GM18505 (cell line): ENCODE measurements around the gene GPR146.

Experiments
- ATAC-seq: cut with Tn5 transposase; IDR thresholded peaks from one replicate; pipeline ENCODE4 v1.9.1; 2021; ENCODE audit not compliant: unreplicated experiment
- POLR2A ChIP-seq: IDR thresholded peaks from 4 replicates; pipeline ENCODE4 v1.6.1; 2011; ENCODE audit warnings: borderline replicate concordance; ENCODE audit not compliant: insufficient read depth, insufficient read length; ENCODE audit errors: extremely low read depth

The GPR146 gene

DNA sequence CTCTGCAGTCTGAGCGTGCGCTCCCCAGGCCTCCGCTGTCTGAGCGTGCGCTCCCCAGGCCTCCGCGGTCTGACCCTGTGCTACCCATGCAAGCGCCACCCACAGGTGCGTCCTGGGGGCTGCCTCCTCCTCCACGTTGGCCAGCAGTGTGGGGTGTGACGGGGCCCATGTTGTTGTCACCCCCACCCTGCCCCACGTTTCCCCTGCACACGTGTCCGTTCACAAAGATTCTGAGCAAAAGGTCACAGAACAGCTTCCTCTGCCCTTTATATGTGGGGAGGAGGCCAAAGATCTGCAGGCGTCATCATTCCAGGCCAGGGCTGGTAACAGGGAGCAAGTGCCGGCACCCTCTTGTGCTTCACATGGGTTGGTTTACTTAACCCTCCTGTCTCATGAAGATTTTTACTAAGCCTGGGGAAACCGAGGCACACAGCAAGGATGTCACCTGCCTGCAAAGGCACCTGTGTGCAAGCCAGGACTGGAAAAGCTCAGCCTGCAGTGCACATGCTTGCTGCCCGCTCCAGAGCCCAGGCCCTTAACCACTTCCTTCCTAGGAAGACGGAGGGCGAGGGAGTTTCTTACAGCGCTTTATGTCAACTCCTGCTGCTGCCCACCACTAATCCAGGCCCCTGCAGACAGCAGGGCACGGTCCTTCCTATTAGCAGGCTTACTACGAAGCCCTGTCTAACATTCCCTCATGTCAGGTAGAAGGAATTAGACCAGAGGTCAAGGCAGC, 4.8 kb downstream of the GPR146 start:
- no peak for ATAC-seq
- TF ChIP-seq POLR2A = no peak

DNA sequence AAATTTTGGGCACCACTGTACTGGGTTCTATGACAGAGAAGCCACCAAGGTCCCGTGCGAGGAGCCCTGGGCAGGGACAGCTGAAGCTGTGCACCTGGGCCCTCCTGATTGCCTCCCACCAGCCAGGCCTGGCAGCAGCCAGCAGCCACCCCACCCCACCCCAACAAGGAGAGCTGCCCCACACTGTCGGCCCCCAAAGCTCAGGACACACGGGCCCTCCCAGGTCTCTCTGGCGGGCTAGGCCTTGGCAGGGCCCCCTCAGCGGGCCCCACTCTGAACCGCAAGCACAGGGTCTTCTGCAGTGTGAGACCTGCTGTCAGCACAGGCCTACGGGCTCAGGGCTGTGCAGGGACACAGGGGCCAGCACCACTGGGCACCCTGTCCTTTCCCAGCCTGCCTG, 5.5 kb downstream of the GPR146 start:
- no peak for ATAC-seq
- no peak for TF ChIP-seq POLR2A

DNA sequence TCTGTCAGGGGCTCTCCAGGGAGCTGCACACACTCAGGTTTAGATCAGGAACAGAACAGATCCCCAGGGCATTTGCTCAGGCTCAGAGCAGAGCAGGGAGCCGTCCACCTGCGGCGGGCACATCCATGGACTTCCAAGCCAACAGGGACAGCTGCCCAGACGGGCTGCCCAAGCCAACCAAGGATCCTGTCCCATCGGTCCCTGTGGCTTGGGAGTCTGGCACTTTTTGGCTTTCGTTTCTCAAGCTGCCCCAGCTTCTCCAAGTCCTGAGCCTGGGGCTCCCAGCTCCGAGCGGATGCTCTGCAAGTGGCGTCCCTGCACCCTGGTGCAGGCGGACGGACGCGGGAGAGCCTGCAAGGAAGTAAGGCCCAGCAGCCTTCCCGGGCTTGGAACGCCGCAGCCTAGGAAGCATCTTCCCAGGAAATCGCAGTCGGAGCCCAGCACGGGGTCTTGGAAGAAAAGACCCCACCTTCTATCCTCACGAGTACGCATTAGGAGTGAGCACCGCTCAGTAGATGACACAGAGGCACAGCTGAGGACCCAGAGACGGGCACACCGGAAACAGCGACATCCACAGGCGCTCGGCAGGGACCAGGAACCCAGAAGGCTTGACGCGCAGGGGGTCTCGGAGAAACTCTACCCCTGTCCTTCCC, 6.0 kb downstream of the GPR146 start:
- no peak for ATAC-seq
- no peak for TF ChIP-seq POLR2A

DNA sequence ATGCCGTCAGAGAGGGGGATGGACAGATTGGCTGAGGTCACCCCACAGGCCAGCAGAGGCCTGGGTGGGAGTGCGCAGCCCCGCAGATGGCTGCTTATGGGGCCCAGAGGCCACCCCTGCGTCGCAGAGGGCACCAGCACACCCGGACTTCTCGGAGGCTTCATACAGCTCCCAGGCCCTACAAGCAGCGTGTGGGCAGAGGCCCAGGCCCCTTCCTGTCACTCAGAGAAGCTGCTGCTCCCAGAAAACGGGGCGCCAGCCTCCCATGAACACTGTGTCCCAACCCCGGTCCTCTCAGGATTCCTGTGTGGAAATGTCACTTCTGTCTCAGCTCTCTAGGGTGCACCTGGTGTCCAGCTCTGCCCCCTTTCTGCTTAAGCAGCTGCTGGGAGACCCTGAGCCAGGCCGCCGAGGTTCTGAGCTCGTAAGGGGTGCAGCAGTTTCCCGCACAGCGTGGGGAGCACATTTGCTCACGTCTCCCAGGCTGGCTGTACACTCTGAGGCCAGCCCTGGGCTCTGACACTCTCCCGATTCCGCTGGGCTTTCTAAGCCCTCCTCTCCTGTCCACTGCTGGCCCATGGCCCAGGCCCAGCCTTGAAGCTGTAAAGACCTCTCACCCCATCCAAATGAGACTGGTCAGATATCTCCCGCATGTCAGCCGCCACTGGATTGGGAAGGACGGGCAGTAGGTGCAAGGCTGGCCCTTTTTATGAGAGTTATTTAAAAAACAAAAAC, 6.8 kb downstream of the GPR146 start:
- TF ChIP-seq POLR2A = no peak
- ATAC-seq = no peak

DNA sequence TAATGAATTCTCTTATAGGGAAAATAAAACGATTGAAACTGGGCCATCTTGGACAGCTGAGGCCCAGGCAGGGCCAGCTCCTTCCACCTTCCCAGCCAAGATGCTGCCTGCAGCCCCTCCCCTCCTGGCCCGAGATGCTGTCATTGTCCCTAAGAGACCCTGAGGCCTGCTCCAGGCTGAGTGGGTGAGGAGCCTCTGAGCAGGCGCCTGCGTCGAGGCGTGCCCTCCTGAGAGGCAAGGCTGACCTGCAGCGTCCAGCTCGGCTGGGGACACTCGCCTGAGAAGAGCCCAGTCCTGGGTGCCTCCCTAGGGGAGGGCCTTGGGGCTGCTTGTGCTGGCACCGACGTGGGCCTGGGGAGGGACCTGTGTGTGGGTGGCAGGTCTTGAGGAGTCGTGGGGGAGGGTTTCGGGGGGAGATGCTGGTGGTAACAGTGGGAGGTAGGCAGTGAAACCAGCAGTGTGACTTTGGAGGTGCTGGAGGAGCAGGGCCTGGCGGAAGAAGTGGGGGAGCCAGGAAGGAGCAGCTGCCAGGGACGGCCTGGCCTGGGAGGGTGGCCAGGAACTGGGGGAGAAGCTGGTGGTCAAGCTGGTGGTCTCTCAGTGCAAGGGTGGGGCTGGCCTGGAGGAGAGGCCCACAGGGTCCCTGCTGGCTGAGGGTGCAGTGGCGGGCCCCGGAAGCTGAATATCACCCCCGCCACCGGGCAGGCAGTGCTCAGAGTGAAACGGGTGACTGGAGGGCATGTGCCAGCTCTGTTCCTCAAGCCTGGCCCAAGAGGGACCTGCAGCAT, 7.9 kb downstream of the GPR146 start:
- ATAC-seq = no peak
- TF ChIP-seq POLR2A = no peak

DNA sequence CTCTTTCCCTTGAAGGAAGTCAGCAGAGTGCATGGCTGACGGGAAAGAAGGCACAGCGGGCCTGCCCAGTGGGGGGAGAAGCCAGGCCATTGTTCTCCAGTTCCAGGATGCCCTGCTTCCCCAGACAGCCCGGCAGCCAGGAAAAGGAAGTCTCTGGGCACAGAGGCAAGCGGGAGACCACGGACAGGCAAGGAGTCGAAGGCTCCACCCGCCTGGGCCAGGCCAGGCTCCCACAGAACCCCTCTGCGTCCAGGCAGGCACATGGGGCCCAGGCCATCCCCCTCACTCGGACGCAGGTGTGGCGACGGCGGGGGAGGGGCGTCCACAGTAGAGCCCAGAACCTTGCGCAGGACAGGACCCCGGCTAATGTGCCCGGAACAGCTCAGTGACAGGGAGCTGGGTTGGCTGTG, 8.7 kb downstream of the GPR146 start:
- no peak for TF ChIP-seq POLR2A
- no peak for ATAC-seq

DNA sequence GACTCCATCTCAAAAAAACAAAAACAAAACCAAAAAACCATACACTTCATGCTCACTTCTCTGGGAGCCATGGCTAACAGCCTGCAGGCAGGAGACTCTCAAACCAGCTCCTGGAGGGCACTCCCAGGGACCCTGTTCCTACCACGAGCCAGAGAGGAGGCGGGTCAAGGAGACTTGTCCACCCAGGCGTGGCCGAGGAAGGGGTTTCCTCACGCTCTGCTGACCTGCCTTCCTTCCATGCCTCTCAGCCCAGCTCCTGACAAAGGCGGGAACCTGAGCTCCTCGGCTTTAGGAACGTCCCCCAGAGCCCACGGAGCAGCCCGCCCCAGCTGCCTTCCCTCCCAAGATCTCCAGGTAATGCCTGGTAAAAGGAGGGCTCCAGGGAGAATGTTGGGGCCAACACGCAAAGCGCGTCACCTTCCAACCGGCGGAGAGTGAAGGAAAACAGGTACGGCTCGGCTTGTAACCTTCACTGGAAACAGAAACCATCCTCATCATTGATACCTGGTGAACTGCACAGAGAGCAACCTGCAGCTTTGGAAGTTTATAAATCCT, 9.5 kb downstream of the GPR146 start:
- TF ChIP-seq POLR2A = no peak
- ATAC-seq = no peak

DNA sequence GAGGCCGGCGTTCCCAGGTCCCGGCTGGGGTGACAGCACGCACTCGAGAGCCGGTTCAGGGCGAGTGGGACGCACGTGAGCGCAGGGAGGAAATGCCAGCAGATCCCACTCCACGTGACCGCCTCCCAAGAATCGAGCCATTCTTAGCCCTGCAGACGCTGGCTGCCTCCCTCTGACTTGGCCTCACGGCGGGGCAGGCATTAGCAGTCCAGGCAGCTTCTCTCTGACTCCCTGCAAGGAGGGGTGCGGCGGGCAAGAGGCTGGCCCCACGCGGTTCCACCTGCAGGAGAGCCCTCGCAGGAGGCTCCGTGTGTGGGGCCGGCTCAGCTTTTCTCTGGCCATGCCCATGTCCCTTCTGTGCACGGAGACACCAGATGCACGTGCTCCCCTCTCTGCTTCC, 10.1 kb downstream of the GPR146 start:
- no peak for ATAC-seq
- TF ChIP-seq POLR2A = no peak

DNA sequence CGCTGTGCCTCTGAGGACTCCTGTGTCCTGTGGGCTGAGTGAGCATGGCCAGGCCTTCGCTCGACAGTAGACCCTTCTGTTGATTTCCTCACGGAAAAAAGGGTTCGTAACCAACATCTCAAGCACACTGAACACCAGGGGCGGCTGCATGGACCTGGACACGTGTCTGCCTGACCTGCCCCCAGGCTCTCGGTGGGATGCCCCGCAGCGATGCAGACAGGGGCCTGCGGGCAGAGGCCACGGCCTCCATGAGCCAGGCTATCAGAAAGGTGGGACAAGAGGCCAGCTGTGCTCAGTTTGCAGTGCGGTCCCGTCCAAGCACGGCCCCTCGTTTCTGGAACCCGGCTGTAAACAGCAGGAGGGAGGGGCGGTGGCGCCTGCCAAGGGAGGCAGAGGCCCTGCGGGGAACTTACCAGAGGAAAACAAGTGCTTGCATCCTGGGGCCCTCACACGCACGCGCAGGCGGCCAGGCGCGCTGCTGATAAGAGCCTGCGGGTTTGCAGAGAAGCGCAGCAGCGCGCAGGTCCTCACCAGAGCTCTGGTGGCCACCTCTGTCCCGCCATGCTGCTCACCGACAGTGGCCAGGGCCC, 10.6 kb downstream of the GPR146 start:
- no peak for TF ChIP-seq POLR2A
- ATAC-seq = no peak

DNA sequence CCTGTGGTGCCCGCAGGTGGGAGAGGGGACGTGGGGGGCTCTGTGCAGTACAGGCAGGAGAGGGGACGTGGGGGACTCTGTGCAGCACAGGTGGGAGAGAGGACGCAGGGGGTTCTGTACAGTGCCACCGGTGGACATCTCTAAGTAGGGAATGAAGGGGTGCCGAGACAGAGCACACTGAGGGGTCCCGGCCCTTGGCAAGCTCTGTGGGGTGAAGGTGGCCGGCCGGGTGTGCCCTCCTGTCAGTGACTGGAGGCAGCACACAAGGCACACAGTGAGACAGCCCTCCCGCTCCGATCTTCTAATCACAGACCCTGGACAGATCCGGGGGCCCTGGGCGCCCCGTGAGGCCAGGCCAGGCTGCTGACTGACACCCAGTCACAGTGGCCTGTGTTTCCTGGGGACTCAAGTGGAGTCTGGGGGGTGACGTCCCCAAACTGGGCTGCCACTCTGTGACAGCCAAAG, 11.2 kb downstream of the GPR146 start:
- no peak for TF ChIP-seq POLR2A
- ATAC-seq = no peak

DNA sequence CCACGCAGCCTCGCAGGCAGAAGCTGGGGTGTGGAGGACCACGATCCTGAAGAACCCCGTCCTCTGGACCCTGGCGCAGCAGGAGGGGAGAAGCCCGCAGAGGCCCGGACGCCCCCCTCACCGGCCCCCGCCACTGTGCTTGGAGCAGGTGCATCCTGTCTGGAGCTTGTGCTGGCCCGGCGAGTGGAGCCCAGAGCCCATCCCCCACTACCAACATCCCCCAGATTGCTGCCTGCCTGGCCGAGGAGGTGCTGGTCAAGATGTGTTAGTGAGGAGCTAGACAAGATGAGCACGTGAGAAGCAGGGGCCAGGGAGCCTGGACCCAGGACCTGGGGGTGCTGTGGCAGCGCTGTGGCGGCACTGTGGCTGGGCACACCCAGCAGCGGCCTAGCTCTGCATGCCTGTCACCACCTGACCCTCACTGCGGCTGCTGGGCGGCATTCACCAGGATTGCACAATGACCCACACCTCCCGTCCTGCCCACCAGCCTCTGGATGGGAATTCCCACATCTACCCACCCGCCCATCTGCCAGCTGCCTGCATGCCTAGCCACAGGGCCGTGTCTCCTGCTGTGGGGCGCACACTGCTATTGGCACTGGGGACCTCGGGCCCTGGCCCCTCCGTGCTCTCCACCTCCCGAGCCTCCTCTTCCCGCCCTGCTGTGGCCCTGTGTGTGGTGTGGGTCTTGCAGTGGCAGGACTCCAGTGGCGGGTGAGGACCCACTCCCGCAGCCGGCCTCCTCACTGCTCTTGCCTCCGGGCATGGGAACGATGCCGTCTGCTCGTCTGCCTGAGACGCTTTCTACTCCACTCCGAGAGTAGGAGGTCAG, 11.8 kb downstream of the GPR146 start:
- no peak for TF ChIP-seq POLR2A
- ATAC-seq = no peak
